CD14-positive monocyte (primary cell): ENCODE data around the gene TPMT. TPM values are rescaled to one million over a fixed set of nuclear protein-coding genes. Genes with fewer than 3 reads are reported as not detected.

ENCODE experiments used
- DNase-seq, 3 donors: peaks; one replicate each; pipeline ENCODE4 v3.0.0-alpha.2; 2011 to 2022
- H2AFZ ChIP-seq: 2 replicates; pipeline ENCODE4 v1.6.0; 2012; ENCODE audit warnings: mild to moderate bottlenecking, low read depth, low read length, inconsistent platforms; ENCODE audit not compliant: insufficient read depth, poor library complexity, severe bottlenecking
- H3K27ac ChIP-seq, 2 donors: 1 replicate in 1 of 2; 2 replicates in 1 of 2; pipeline ENCODE4 v1.5.1; 2012 to 2013; ENCODE audit warnings: low read length in 2 of 2, control low read depth in 1 of 2, inconsistent platforms in 1 of 2, low read depth in 1 of 2, mild to moderate bottlenecking in 1 of 2
- H3K27me3 ChIP-seq, 2 donors: one replicate each; pipeline versions ENCODE4 v1.6.0 to v1.6.1; 2011 to 2013; ENCODE audit warnings: low read length in 2 of 2; ENCODE audit not compliant: control insufficient read depth in 2 of 2, insufficient read depth in 2 of 2
- H3K36me3 ChIP-seq, 2 donors: replicated peaks in 1 of 2; 1 replicate in 1 of 2; 2 replicates in 1 of 2; pipeline versions ENCODE4 v1.5.1 to v1.6.1; 2012 to 2013; ENCODE audit warnings: low read length in 2 of 2, control low read depth in 1 of 2, inconsistent platforms in 1 of 2, mild to moderate bottlenecking in 1 of 2; ENCODE audit not compliant: insufficient read depth in 2 of 2, control insufficient read depth in 1 of 2
- H3K4me1 ChIP-seq, 2 donors: 1 replicate in 1 of 2; 2 replicates in 1 of 2; pipeline versions ENCODE4 v1.5.1 to v1.6.1; 2012 to 2013; ENCODE audit warnings: low read length in 2 of 2, control low read depth in 1 of 2, inconsistent platforms in 1 of 2, mild to moderate bottlenecking in 1 of 2, moderate library complexity in 1 of 2; ENCODE audit not compliant: insufficient read depth in 2 of 2, control insufficient read depth in 1 of 2
- H3K4me2 ChIP-seq: replicated peaks from 2 replicates; pipeline ENCODE3; 2012; ENCODE audit warnings: low read length, moderate library complexity, mild to moderate bottlenecking; ENCODE audit not compliant: poor library complexity, severe bottlenecking; ENCODE audit errors: extremely low read depth
- H3K4me3 ChIP-seq, 3 experiments: fragments of 200-600 bp in 1 of 3; sonication (generic) in 1 of 3; replicated peaks in 1 of 3; 1 replicate in 2 of 3; 2 replicates in 1 of 3; pipeline ENCODE4 v1.5.1; 2011 to 2013; ENCODE audit warnings: low read length in 3 of 3, mild to moderate bottlenecking in 3 of 3, control low read depth in 2 of 3, low read depth in 2 of 3, inconsistent platforms in 1 of 3, moderate library complexity in 1 of 3
- H3K79me2 ChIP-seq: 2 replicates; pipeline ENCODE4 v1.6.0; 2012; ENCODE audit warnings: mild to moderate bottlenecking, control low read depth, inconsistent platforms, low read length, moderate library complexity; ENCODE audit not compliant: insufficient read depth
- H3K9ac ChIP-seq: 2 replicates; pipeline ENCODE4 v1.6.0; 2017; ENCODE audit warnings: low read length, mild to moderate bottlenecking; ENCODE audit not compliant: insufficient read depth, poor library complexity, severe bottlenecking
- H3K9me3 ChIP-seq, 2 donors: replicated peaks in 1 of 2; 1 replicate in 1 of 2; 2 replicates in 1 of 2; pipeline versions ENCODE4 v1.5.1 to v1.6.1; 2012 to 2013; ENCODE audit warnings: low read length in 2 of 2, control low read depth in 1 of 2; ENCODE audit not compliant: control insufficient read depth in 1 of 2, insufficient read depth in 1 of 2
- H4K20me1 ChIP-seq: 2 replicates; pipeline ENCODE4 v1.6.0; 2012; ENCODE audit warnings: mild to moderate bottlenecking, low read length, control low read depth, moderate library complexity; ENCODE audit not compliant: insufficient read depth
- H3K27ac Mint-ChIP-seq, 7 donors: one replicate each; pipeline ENCODE4 v1.8.0; 2020; ENCODE audit warnings: mild to moderate bottlenecking in 7 of 7, mixed read lengths in 7 of 7, moderate library complexity in 6 of 7, inconsistent platforms in 2 of 7
- H3K27me3 Mint-ChIP-seq, 3 donors: one replicate each; pipeline ENCODE4 v1.8.0; 2021 to 2022; ENCODE audit warnings: low read depth in 3 of 3, mild to moderate bottlenecking in 3 of 3, mixed read lengths in 3 of 3, moderate library complexity in 3 of 3, inconsistent platforms in 1 of 3
- H3K36me3 Mint-ChIP-seq, 2 donors: one replicate each; pipeline ENCODE4 v1.8.0; 2020; ENCODE audit warnings: mixed read lengths in 2 of 2, inconsistent platforms in 1 of 2, mild to moderate bottlenecking in 1 of 2
- H3K4me1 Mint-ChIP-seq: one replicate; pipeline ENCODE4 v1.8.0; 2020; ENCODE audit warnings: mild to moderate bottlenecking, mixed read lengths
- H3K4me3 Mint-ChIP-seq, 2 donors: one replicate each; pipeline ENCODE4 v1.8.0; 2020; ENCODE audit warnings: mild to moderate bottlenecking in 2 of 2, mixed read lengths in 2 of 2, moderate library complexity in 1 of 2
- H3K9me3 Mint-ChIP-seq, 7 donors: one replicate each; pipeline ENCODE4 v1.8.0; 2020 to 2022; ENCODE audit warnings: mixed read lengths in 7 of 7, mild to moderate bottlenecking in 6 of 7, moderate library complexity in 6 of 7, inconsistent platforms in 2 of 7
- CTCF ChIP-seq: fragments of 200-600 bp; IDR thresholded peaks from one replicate; pipeline ENCODE4 v1.8.0; 2022; ENCODE audit warnings: antibody characterized with exemption, mild to moderate bottlenecking
- WGBS: methylation state at CpG from one replicate; pipeline ENCODE4 v1.1.5; 2013; ENCODE audit warnings: missing lambda C conversion rate; ENCODE audit not compliant: insufficient coverage; 5-methylcytosine and 5-hydroxymethylcytosine counted together
- intact Hi-C, 2 donors: fragments of 100-400 bp; cut with micrococcal nuclease; formaldehyde crosslinking; loops; one replicate each; pipeline versions ENCODE4 v1.15.0 to v1.15.1; 2023
- polyA plus RNA-seq, 3 donors: library from polyadenylated mRNA; depleted of rRNA in 1 of 3; unstranded in 2 of 3; stranded (reverse) in 1 of 3; fragments of 300-500 nt in 2 of 3; fragments of >200 nt in 1 of 3; fragmentation: Illumina TruSeq in 2 of 3; gene quantifications; 1 replicate in 2 of 3; 2 replicates in 1 of 3; pipeline ENCODE4 v1.2.3, GENCODE V29; 2012 to 2021

TPMT gene
- polyA plus RNA-seq, 3 donors, result 10.5 to 33.1 (median 27.5) TPM

- Mint-ChIP-seq H3K4me3 (peak overlapping the region in 1 of 2 donors; percentile 60), H3K36me3 (peaks cover 71 to 86% of the 10 kb centered on the region in 2 donors)
Observed at GRCh38 chr6:18186033-18186432, 31.2 kb upstream of the TPMT start.

GRCh38 chr6:18185624-18186023 is 30.7 kb upstream of the TPMT start:
- intact Hi-C loops, result loop anchor here in 1 of 2 donors (5.0 to 10.0 kb wide), 2 partner anchors 33 to 149 kb away; no protein-coding TSS in a partner anchor
- Histone ChIP-seq H3K9me3 (no peaks in the 10 kb centered on the region), H3K4me2 (peak overlapping the region; percentile 18), H3K9ac (peak overlapping the region; percentile 59), H3K79me2 (peaks cover 30% of the 10 kb centered on the region), H3K4me1 (peaks cover 29 to 40% of the 10 kb centered on the region in 2 donors), H3K27ac (peak overlapping the region; percentile 77 to 93), H2AFZ (no peak overlapping the region), H4K20me1 (no peaks in the 10 kb centered on the region), H3K27me3 (no peaks in the 10 kb centered on the region), H3K4me3 (no peak overlapping the region), H3K36me3 (peaks cover 31 to 79% of the 10 kb centered on the region in 2 donors)
- Mint-ChIP-seq H3K4me1 (peaks cover 41% of the 10 kb centered on the region), H3K9me3 (peaks cover 0 to 3% (median 0%) of the 10 kb centered on the region in 7 donors), H3K36me3 (peaks cover 72 to 87% of the 10 kb centered on the region in 2 donors), H3K4me3 (no peak overlapping the region), H3K27ac (peak overlapping the region; percentile 84 to 96 (median 95)), H3K27me3 (no peaks in the 10 kb centered on the region)
- no peak for TF ChIP-seq CTCF
- no peak for DNase-seq
- no CpG with 5 or more reads among the region's 1 CpG for WGBS

More at GRCh38 chr6:18186033-18186432, 31.2 kb upstream of the TPMT start:
- Histone ChIP-seq H3K9ac (peak overlapping the region; percentile 59), H3K27ac (peak overlapping the region; percentile 77 to 93), H3K4me2 (peak overlapping the region; percentile 18), H3K4me3 (peak overlapping the region in 1 of 3 experiments; percentile 11), H4K20me1 (no peaks in the 10 kb centered on the region), H3K79me2 (peaks cover 26% of the 10 kb centered on the region), H2AFZ (no peak overlapping the region), H3K4me1 (peaks cover 27 to 36% of the 10 kb centered on the region in 2 donors), H3K9me3 (no peaks in the 10 kb centered on the region), H3K36me3 (peaks cover 35 to 79% of the 10 kb centered on the region in 2 donors), H3K27me3 (no peaks in the 10 kb centered on the region)
- intact Hi-C loops, result loop anchor here in 1 of 2 donors (5.0 to 10.0 kb wide), 2 partner anchors 34 to 149 kb away; no protein-coding TSS in a partner anchor
- 17% methylated on average over 1 of the region's 2 CpGs for WGBS
- peaks cover 0 to 3% (median 0%) of the 10 kb centered on the region in 7 donors for H3K9me3 Mint-ChIP-seq
- H3K27ac Mint-ChIP-seq, result peak overlapping the region; percentile 84 to 96 (median 95)
- H3K4me1 Mint-ChIP-seq, result peaks cover 37% of the 10 kb centered on the region
- no peak for TF ChIP-seq CTCF
- DNase-seq, result peak in 1 of 3 donors; percentile 4
- no peaks in the 10 kb centered on the region for H3K27me3 Mint-ChIP-seq
